GM19397 (cell line): ENCODE measurements around the gene CYP4F12.

Experiments used
- ATAC-seq: cut with Tn5 transposase; IDR thresholded peaks from one replicate; pipeline ENCODE4 v1.9.1; 2021; ENCODE audit warnings: mild to moderate bottlenecking, moderate library complexity; ENCODE audit not compliant: unreplicated experiment

Gene CYP4F12

GRCh38 chr19:15701757-15702533 lies 29.1 kb downstream of the CYP4F12 start:
- no peak for ATAC-seq

DNA sequence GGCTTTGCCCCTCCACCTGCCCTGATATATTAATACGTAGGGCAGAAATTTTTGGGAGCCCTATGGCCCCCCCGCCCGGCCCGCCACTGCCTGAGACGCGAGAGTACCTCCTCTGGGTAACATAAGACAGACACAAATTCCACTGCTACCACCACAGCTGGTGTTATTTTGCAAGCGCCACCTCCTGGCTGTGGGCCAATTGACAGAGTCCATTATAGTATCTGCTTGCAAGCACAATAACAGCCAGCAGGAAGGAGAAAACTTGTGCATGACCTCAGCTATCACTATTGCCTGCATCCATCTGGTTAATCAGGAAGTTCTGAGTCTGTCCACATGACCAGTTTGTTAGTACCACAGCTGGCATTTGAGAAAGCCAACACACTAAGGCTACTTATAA lies 29.6 kb downstream of the CYP4F12 start:
- ATAC-seq, result no peak

- ATAC-seq, result no peak
These were observed 41.8 kb downstream of the CYP4F12 start for GRCh38 chr19:15714638-15715037.

DNA sequence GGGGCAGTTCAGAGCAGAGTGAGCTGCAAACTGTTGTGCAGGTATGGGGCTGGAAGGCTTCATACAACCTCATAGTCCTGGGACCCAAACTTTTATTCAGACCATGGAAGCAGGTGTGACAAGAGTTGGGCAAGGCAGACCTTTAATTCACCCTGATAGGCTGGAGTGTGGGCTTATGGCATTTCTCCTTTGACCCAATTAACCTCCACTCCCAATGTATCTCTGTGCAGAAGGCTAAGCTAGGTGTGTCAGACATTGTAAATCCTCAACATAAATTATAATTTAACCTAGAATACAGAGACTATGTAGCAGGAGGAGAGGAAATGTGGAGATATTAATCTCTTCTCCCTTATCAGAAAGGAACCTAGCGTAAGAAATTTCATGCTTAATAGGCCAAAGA lies 42.8 kb downstream of the CYP4F12 start:
- no peak for ATAC-seq

DNA sequence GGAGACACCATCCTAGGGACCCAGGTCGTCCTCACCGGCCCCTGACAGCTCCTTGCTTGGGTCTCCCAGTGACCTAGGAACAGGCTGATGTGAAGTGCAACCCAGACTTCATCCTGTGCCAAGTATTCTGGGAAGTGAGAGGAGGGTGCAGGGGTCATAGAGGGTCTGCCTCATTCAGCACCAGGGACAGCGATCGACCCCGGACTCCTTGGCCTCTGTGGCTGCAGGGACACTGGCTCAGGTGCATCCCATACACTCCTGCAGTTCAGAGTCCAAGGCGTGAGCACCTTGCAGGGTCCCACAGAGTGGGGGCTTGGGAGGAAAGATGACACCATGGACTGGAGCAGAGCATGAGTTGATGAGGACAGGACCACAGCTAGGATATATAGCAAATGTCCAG lies 44.9 kb downstream of the CYP4F12 start:
- no peak for ATAC-seq

DNA sequence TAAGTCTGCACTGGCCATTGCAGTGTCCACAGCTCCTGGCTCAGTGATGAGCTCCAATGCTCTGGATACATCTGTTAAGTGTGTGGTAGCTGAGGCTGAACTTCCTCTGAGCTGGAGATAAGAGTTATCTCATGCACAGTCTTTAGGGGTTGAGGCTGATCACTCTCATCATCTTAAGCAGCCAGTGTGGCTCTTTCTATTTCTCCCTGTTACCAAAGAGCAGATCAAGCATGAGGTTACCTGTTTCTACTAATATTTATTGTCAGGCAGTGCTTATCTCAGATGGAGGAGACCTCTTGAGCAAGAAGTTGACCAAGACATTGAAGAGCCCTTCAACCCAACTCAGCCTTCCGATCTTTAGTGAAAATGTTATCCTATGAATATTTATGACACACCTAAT lies 48.4 kb downstream of the CYP4F12 start:
- ATAC-seq, result no peak

DNA sequence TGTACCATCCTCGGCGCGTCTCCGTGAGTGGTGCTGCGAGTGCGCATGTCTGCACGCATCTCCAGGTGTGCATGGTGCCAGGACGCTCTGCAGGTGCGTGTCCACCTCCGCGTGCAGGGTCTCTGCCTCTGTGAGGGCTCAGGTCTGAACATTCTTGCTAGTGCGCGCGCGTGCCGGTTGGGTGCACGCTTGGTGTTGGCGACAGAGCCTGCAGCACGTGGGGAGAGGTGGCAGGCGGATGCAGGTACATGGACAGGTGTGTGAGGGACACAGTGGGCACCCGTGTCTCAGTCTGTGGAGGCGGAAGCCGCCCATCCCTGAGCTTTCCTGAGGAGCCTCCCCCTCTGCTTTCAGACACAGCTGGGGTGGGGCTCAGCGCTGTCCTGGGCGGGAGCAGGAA lies 50.1 kb downstream of the CYP4F12 start:
- no peak for ATAC-seq

GRCh38 chr19:15727724-15728123 lies 54.8 kb downstream of the CYP4F12 start, which contains the start of gene OR10H2:
OR10H2 (plus strand) TSS chr19:15728024; CDS start chr19:15728044, 20 bp downstream.
- no peak for ATAC-seq

- no peak for ATAC-seq
These were observed 57.7 kb downstream of the CYP4F12 start for GRCh38 chr19:15730538-15730937.

GRCh38 chr19:15732388-15732787 lies 59.5 kb downstream of the CYP4F12 start:
- no peak for ATAC-seq

DNA sequence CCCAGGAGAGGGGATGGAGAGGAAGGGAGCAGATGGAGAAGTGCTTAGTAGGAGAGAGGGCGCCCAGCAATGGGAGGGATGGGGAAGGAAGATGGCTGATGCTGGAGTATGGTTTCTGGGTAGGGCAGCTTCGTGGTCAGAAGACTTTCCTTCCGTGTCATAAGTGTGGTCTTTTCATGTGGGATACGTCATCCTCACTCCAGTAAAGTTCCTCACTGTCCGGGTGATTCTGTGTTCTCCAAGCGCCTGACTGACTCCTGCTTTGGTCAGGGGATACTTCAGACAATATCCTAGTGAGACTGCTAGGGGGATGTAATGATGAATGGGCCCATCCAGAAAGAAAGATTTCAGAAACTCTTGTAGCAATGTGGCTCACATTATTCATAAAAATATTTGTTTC lies 61.0 kb downstream of the CYP4F12 start:
- ATAC-seq, result no peak

DNA sequence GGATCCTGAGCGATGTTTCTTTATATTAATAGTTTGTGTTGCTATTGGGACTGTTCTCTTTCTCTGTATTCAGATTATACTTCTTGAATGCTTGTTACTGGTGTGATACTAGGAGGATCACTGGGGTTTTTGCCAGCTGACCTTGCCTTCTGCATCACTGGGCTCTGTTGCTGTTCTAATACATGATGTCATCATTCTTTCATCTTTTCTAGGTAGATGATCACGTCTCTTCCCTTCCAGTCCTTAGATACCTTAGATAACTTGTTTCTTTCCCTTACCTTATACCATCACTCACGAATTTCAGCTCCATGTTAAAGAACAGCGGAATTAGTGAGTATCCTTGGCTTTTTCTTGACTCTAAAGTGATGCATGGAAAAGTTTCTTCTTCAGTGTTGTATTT lies 64.8 kb downstream of the CYP4F12 start, which contains the start of gene OR10H3:
Gene OR10H3 (plus strand): TSS at position 264 of the 400 bp plus-strand sequence. CDS start 3,408 bp downstream, outside the sequence.
- no peak for ATAC-seq

DNA sequence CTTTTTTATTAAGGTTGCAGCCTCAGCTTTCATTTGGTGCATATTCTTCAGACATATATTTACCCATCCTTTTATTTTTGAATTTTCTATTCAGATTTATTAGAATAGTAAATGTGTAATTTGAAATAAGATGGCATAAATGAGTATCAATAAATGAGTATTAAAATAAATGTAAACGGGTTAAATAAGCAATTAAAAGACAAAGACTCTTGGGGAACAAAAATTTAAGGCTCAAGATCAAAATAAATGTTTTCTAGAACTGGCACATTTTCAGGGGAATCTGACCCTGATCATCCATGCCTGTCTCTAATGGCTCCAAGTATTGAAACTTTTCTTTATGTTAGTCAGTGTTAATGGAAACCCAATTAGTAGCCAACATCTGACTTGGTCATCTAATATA lies 67.9 kb downstream of the CYP4F12 start:
- ATAC-seq, result no peak
